RPMI8226 (cell line): ENCODE results near the gene CERS2.
A peak's percentile ranks its signal among the peaks of the same experiment; 100 is the strongest.

Experiments used
- DNase-seq: peaks from one replicate; pipeline ENCODE4 v3.0.0-alpha.2; 2015

CERS2 gene

DNA sequence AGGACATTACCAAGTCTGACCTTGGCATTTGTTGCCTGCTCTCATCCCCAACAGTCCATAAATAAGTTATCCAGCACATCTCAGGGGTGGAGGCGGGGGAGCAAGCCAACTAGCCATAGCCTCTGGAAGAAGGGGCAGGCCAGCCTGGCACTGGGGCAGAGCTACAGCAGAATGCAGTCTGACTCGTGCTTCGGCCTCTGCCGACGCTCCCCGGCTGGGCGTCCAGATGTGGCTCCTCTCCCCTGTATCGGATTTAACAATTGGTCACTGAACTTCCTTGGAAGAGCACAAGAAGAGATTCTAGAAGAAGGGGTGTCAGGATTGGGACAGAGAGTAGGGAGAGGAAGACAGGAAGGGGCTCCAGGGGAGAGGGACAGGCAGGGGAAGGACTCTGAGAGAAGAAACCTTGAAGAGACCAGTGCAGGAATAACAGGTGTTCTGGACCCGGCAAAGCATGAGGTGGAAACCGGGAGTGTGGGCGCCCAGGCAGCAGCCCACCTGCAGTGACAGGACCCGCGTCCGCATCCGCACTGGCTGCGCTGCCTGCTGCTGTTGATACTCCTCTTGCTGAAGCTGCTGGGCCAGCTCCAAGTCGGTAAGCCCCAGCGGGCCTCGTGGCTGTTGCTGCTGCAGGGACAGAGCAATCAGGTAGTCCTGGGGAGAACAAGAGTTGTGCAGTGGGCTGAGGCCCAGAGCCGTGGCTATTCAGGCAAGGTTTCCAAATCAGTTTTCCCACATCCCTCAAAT lies 22.7 kb upstream of the CERS2 start:
- no peak for DNase-seq

DNA sequence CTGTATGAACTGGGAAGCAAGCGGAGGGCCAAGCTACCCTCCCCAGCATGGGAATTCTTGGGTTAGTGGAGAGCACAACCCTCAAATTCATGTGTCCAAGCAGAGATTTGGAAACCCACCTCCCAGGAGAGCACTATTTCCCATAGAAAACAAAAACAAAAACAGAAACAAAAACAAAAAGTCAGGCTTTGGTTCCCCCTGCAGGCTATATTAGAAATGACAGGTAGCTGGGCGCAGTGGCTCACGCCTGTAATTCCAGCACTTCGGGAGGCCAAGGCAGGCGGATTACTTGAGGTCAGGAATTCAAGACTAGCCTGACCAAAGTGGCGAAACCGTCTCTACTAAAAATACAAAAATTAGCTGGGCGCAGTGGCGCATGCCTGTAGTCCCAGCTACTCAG lies 21.3 kb upstream of the CERS2 start:
- DNase-seq: no peak

- DNase-seq: no peak
These were observed 20.8 kb upstream of the CERS2 start for GRCh38 chr1:150995460-150995859.

DNA sequence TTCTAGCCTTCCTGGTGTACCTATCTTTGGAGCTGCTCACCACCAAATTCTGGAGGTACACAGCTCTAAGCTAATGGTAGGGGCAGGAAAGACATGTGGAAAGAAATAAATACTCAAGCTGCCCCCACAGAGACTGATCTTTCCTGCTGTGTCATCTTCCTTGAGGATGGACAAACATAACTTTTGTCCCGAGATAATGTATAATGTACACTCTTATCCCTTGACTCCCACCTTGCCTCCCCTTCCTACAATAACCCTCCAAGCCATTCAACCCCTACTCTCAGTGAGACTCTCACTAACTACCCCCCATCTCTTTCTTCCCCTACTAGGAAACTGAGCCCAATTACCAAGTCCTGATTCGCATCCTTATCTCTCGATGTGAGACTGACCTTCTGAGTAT lies 19.6 kb upstream of the CERS2 start:
- DNase-seq: no peak

DNA sequence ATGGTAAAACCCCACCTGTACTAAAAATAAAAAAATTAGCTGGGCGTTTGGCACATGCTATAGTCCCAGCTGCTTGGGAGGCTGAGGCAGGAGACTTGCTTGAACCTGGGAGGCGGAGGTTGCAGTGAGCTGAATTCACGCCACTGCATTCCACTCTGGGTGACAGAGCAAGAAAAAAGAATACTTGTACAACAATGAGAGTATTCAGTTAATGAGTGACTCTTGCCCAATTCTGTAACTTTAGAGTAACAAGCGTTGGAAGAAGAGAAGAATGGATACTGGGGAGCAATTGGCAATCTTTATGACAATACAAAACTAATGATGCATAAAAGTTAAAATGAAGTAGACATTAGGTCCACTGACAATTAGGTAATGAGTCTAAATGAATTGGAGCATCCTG lies 18.0 kb upstream of the CERS2 start:
- no peak for DNase-seq

DNA sequence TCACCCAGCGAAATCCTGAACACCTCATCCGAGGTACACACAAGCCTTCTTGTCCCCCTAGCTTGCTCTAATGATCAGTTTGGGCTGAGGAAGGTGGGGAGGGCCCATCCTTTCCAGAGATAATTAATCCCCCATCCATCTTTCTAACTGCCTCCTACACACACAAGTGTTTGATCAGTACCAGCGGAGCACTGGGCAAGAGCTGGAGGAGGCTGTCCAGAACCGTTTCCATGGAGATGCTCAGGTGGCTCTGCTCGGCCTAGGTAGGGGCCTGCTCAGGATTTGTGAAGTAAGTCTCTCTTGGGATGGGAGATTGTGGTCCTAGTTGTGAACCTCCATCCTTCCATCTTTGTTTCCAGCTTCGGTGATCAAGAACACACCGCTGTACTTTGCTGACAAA lies 13.3 kb upstream of the CERS2 start:
- DNase-seq: no peak

DNA sequence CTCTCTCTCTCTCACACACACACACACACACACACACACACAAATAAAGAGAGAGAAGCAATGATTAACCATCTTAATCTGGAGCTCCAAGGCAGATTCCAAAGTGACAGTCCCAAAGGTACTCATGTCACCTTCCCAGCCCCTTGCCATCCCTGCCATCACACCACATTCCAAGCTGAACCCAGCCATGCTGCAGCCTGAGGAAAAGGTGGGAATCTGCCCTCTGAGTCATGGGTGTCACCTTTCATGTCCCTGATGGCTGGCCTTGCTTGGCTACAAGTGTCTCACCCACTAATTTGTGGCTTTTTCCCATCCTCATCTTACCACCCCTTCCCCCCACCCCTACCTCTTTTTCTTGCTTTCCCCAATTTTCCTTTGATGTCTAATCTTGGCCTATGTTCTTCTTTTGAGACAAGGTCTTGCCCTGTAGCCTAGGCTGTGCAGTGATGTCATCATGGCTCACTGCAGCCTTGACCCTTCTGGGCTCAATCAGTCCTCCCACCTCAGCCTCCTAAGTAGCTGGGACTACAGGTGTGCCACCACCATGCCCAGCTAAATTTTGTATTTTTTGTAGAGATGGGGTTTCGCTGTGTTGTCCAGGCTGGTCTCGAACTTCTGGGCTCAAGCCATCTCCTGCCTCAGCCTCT lies 10.7 kb upstream of the CERS2 start:
- DNase-seq: no peak

- DNase-seq: no peak
These were observed 7.4 kb upstream of the CERS2 start, which contains the start of gene ANXA9 for GRCh38 chr1:150981805-150982712. Gene ANXA9, plus strand, starts transcription at chr1:150982292. Its CDS starts 814 bp downstream, at chr1:150983106.

- peak; percentile 88 for DNase-seq
These were observed 6.7 kb upstream of the CERS2 start for GRCh38 chr1:150981177-150981804.

- peak; percentile 95 for DNase-seq
These were observed 4.7 kb upstream of the CERS2 start for GRCh38 chr1:150979092-150980056.

DNA sequence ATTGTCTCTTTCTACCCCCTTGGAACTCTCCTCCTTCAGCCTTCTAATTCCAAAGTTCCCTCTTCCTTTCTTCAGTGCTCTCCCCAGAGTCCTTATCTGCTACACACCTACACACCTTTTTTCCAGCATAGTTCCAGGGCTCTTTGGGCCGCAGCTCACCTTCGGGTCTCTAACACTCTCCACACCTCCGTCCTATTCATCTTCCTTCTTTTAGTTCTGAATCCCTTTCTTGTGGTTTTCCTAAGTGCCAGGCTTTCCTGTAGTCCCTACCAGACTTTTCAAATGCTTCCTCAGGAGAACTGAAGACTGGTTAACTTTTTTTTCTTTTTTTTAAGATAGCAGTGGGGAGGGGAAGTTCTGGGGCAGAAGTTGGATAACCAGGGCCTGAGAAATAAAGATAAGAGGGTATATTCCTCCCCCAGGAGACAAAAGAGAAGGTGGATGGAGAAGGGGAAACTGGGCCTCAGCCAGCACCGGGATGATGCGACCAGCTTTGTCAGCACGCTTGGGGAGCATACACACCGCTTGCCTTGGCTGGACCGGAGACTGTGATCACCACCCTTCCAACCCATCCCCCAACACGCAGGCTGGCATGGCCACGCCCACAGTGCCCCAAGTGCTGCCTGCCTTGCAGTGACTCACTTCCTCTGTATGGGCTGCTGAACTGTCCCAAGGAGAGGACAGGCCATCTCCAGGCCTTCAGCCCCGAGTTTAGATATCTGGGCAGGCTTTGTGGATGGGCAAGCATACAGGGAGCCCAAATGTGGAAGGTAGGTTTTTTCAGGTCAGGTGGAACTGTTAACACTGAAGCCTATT lies 2.5 kb upstream of the CERS2 start:
- DNase-seq: peak; percentile 98

GRCh38 chr1:150976401-150976821 lies 1.8 kb upstream of the CERS2 start:
- DNase-seq: no peak

- peak; percentile 59 for DNase-seq
These were observed 627 bp downstream of the CERS2 start for GRCh38 chr1:150973836-150974579.

GRCh38 chr1:150973258-150973835 lies 1.3 kb downstream of the CERS2 start:
- DNase-seq: no peak

GRCh38 chr1:150972417-150972940 lies 2.2 kb downstream of the CERS2 start:
- DNase-seq: no peak

GRCh38 chr1:150971583-150972416 lies 2.8 kb downstream of the CERS2 start:
- no peak for DNase-seq

- DNase-seq: no peak
These were observed 3.6 kb downstream of the CERS2 start for GRCh38 chr1:150970808-150971582.

GRCh38 chr1:150969626-150970025 lies 5.0 kb downstream of the CERS2 start:
- no peak for DNase-seq
